Stimulated activated CD4-positive, alpha-beta T cell treated with anti-CD3 and anti-CD28 coated beads, Interleukin-1b, Interleukin-23, amount 100 ng/mL, for 48 hours (primary cell): ENCODE measurements around the gene RNU5B-1.
A peak's percentile ranks its signal among the peaks of the same experiment; 100 is the strongest.
"Not testable (repeated sequence)": the region's sequence is repeated elsewhere in the genome, so short reads cannot be mapped to it uniquely, and the experiment has no call there.

ENCODE experiments used
- DNase-seq: peaks from one replicate; pipeline ENCODE4 v3.0.0-alpha.2; 2020

RNU5B-1 gene

GRCh38 chr15:65304381-65305149 is at the start of gene RNU5B-1:
Gene RNU5B-1, plus strand, starts transcription at chr15:65304677.
- DNase-seq, result peak; percentile 89

GRCh38 chr15:65254758-65255157 is 49.7 kb upstream of the RNU5B-1 start:
- no peak for DNase-seq

- no peak for DNase-seq
Measured at GRCh38 chr15:65255486-65256140, 48.9 kb upstream of the RNU5B-1 start.

- no peak for DNase-seq
Measured at GRCh38 chr15:65258375-65259262, 45.9 kb upstream of the RNU5B-1 start.

- no peak for DNase-seq
Measured at GRCh38 chr15:65259367-65259797, 45.1 kb upstream of the RNU5B-1 start.

GRCh38 chr15:65260968-65261367 is 43.5 kb upstream of the RNU5B-1 start:
- DNase-seq, result no peak

- DNase-seq, result no peak
Measured at GRCh38 chr15:65263313-65263712, 41.2 kb upstream of the RNU5B-1 start.

- no peak for DNase-seq
Measured at GRCh38 chr15:65264863-65265430, 39.5 kb upstream of the RNU5B-1 start.

GRCh38 chr15:65266469-65266868 is 38.0 kb upstream of the RNU5B-1 start:
- no peak for DNase-seq

GRCh38 chr15:65268411-65268810 is 36.1 kb upstream of the RNU5B-1 start:
- DNase-seq, result no peak

GRCh38 chr15:65270811-65271545 is 33.5 kb upstream of the RNU5B-1 start:
- not testable (repeated sequence) for DNase-seq

- no peak for DNase-seq
Measured at GRCh38 chr15:65275104-65275727, 29.3 kb upstream of the RNU5B-1 start.

- no peak for DNase-seq
Measured at GRCh38 chr15:65275728-65276126, 28.8 kb upstream of the RNU5B-1 start.

GRCh38 chr15:65277015-65277414 is 27.5 kb upstream of the RNU5B-1 start:
- no peak for DNase-seq

GRCh38 chr15:65278480-65278879 is 26.0 kb upstream of the RNU5B-1 start:
- no peak for DNase-seq

GRCh38 chr15:65285291-65286068 is 19.0 kb upstream of the RNU5B-1 start:
- DNase-seq, result no peak

GRCh38 chr15:65286069-65286703 is 18.3 kb upstream of the RNU5B-1 start:
- no peak for DNase-seq

GRCh38 chr15:65286704-65287519 is 17.6 kb upstream of the RNU5B-1 start, which contains the start of gene PARP16:
Gene PARP16, minus strand, starts transcription at chr15:65286883. Its CDS starts 457 bp downstream, at chr15:65286426.
- peak; percentile 91 for DNase-seq

GRCh38 chr15:65287520-65287855 is 17.0 kb upstream of the RNU5B-1 start:
- no peak for DNase-seq
